Measurements from ENCODE around the gene ARID3A.

The ARID3A gene

DNA sequence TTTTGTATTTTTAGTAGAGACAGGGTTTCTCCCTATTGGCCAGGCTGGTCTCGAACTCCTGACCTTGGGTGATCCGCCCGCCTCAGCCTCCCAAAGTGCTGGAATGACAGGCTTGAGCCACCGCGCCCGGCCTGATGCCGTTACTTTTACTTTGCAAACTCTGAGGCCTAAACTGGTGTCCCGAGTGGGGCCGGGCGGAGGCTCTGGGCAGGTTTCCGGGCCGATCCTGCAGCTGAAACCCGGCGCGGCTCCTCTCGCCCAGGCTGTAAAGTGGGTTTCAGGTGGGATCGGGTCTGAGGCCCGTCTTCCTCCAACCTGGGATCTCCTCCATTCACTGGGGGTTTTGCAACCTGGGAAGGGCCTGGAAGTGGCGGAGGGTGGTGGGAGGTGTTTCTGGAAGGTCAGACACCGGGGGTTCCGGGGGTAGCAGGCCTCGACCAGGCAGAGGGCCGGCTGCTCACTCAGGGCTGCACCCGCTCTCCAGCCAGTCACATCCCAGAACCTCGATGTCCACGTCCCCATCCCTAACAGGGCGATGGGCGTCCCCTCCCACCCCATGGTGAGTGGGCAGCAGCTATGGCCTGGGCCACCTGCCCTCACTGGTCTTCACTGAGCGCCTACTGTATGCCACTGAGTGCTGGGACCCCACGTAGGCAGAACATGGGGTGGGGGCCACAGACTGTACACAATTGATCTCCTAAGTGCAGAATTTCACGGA, 37.0 kb downstream of the ARID3A start:
- no peak for TF ChIP-seq CTCF (IDR thresholded peaks at IDR 0.05; ENCODE audit: insufficient read depth, low read length)
- TF ChIP-seq GABPA (IDR thresholded peaks at IDR 0.05; ENCODE audit: low read depth), result no peak
- no peak for TF ChIP-seq POLR2AphosphoS5 (IDR thresholded peaks at IDR 0.05; ENCODE audit: low read depth)
- TF ChIP-seq SPI1 (IDR thresholded peaks at IDR 0.05; ENCODE audit: borderline replicate concordance, low read depth), result no peak
- TF ChIP-seq, protein P1, sequence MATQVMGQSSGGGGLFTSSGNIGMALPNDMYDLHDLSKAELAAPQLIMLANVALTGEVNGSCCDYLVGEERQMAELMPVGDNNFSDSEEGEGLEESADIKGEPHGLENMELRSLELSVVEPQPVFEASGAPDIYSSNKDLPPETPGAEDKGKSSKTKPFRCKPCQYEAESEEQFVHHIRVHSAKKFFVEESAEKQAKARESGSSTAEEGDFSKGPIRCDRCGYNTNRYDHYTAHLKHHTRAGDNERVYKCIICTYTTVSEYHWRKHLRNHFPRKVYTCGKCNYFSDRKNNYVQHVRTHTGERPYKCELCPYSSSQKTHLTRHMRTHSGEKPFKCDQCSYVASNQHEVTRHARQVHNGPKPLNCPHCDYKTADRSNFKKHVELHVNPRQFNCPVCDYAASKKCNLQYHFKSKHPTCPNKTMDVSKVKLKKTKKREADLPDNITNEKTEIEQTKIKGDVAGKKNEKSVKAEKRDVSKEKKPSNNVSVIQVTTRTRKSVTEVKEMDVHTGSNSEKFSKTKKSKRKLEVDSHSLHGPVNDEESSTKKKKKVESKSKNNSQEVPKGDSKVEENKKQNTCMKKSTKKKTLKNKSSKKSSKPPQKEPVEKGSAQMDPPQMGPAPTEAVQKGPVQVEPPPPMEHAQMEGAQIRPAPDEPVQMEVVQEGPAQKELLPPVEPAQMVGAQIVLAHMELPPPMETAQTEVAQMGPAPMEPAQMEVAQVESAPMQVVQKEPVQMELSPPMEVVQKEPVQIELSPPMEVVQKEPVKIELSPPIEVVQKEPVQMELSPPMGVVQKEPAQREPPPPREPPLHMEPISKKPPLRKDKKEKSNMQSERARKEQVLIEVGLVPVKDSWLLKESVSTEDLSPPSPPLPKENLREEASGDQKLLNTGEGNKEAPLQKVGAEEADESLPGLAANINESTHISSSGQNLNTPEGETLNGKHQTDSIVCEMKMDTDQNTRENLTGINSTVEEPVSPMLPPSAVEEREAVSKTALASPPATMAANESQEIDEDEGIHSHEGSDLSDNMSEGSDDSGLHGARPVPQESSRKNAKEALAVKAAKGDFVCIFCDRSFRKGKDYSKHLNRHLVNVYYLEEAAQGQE (IDR thresholded peaks at IDR 0.05; ENCODE audit: insufficient replicate concordance, low read depth), result no peak

GRCh38 chr19:963486-963951, 37.7 kb downstream of the ARID3A start:
- Histone ChIP-seq H3K27me3 (ENCODE audit: insufficient read depth, poor library complexity, severe bottlenecking) (no peaks in the 10 kb centered on the region), H3K27ac (replicated peaks) (no peak overlapping the region), H3K4me3 (replicated peaks; ENCODE audit: insufficient read depth, low read length) (no peak overlapping the region)
- TF ChIP-seq POLR2AphosphoS5 (IDR thresholded peaks at IDR 0.05; ENCODE audit: low read depth) (no peak), GABPA (IDR thresholded peaks at IDR 0.05; ENCODE audit: low read depth) (no peak), CTCF (IDR thresholded peaks at IDR 0.05; ENCODE audit: insufficient read depth, low read length) (no peak), SPI1 (IDR thresholded peaks at IDR 0.05; ENCODE audit: borderline replicate concordance, low read depth) (no peak)
- TF ChIP-seq, protein P1 (IDR thresholded peaks at IDR 0.05; ENCODE audit: insufficient replicate concordance, low read depth), result no peak
- no peak for DNase-seq (ENCODE audit: low read depth in 1 of 2, low spot score in 1 of 2)

More for the DNA sequence above, 37.0 kb downstream of the ARID3A start:
- no peak overlapping the region for H3K27ac ChIP-seq (replicated peaks)
- no peak overlapping the region for H3K4me3 ChIP-seq (replicated peaks; ENCODE audit: insufficient read depth, low read length)
- no peaks in the 10 kb centered on the region for H3K27me3 ChIP-seq (ENCODE audit: insufficient read depth, poor library complexity, severe bottlenecking)
- no peak for DNase-seq (ENCODE audit: low read depth in 1 of 2, low spot score in 1 of 2)

DNA sequence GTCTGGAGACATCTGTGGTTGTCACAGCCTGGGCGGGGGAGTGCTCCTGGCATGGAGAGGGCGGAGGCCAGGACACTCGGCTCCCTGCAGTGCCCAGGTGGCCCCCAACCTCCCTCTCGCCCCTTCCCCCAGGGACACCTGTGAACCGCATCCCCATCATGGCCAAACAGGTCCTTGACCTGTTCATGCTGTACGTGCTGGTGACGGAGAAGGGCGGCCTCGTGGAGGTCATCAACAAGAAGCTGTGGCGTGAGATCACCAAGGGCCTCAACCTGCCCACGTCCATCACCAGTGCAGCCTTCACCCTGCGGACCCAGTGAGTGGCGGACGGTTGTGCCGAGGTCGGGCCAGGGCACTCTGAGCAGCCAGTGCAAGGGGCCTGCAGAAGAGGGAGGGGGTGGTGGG, 38.3 kb downstream of the ARID3A start:
- DNase-seq (ENCODE audit: low read depth in 1 of 2, low spot score in 1 of 2), result no peak
- no peaks in the 10 kb centered on the region for H3K27me3 ChIP-seq (ENCODE audit: insufficient read depth, poor library complexity, severe bottlenecking)
- H3K27ac ChIP-seq (replicated peaks), result no peak overlapping the region
- TF ChIP-seq, protein P1 (IDR thresholded peaks at IDR 0.05; ENCODE audit: insufficient replicate concordance, low read depth), result no peak
- TF ChIP-seq SPI1 (IDR thresholded peaks at IDR 0.05; ENCODE audit: borderline replicate concordance, low read depth) (no peak), GABPA (IDR thresholded peaks at IDR 0.05; ENCODE audit: low read depth) (no peak), POLR2AphosphoS5 (IDR thresholded peaks at IDR 0.05; ENCODE audit: low read depth) (no peak), CTCF (IDR thresholded peaks at IDR 0.05; ENCODE audit: insufficient read depth, low read length) (no peak)
- H3K4me3 ChIP-seq (replicated peaks; ENCODE audit: insufficient read depth, low read length), result no peak overlapping the region

Measured in HL-60 (cell line).